ENCODE measurements around the gene GABRB2. TPM values are rescaled to one million over a fixed set of nuclear protein-coding genes. Genes with fewer than 3 reads are reported as not detected.

The GABRB2 gene
- total and polyA plus RNA-seq, 2 experiments from 2014 or later: 0.11 to 0.94 TPM

- Histone ChIP-seq H3F3A (replicated peaks; ENCODE audit: low read depth) (no peaks in the 10 kb centered on the region), H2AFZ (no peak overlapping the region), H3K27me3 (ENCODE audit: insufficient read depth) (no peaks in the 10 kb centered on the region), H3K4me1 (ENCODE audit: insufficient read depth) (no peaks in the 10 kb centered on the region), H3K27ac (ENCODE audit: low read depth) (no peak overlapping the region), H3K79me2 (replicated peaks; ENCODE audit: insufficient read depth) (no peaks in the 10 kb centered on the region), H3K4me3 (no peak overlapping the region), H3K36me3 (ENCODE audit: insufficient read depth) (no peaks in the 10 kb centered on the region), H3K4me2 (no peak overlapping the region), H3K9me2 (ENCODE audit: insufficient read depth) (no peaks in the 10 kb centered on the region), H4K20me1 (replicated peaks; ENCODE audit: insufficient read depth) (no peaks in the 10 kb centered on the region)
- Mint-ChIP-seq H3K27me3 (ENCODE audit: insufficient read depth, low read depth, poor library complexity) (no peaks in the 10 kb centered on the region), H3K27ac (no peak overlapping the region), H3K4me3 (no peak overlapping the region), H3K9me3 (no peaks in the 10 kb centered on the region), H3K4me1 (no peaks in the 10 kb centered on the region), H3K36me3 (ENCODE audit: low read depth) (no peaks in the 10 kb centered on the region)
- ATAC-seq (no peak), DNase-seq (ENCODE audit: low spot score) (no peak)
- TF ChIP-seq ZNF114 (CRISPR knock-in tag; IDR thresholded peaks at IDR 0.05): no peak
- no peak for TF ChIP-seq JUNB (IDR thresholded peaks at IDR 0.05; ENCODE audit: unreplicated experiment)
Observed at GRCh38 chr5:161410640-161411039, 135.9 kb downstream of the GABRB2 start.

- Histone ChIP-seq H3F3A (replicated peaks; ENCODE audit: low read depth) (no peaks in the 10 kb centered on the region), H2AFZ (no peak overlapping the region), H3K4me2 (no peak overlapping the region), H3K9me2 (ENCODE audit: insufficient read depth) (no peaks in the 10 kb centered on the region), H3K4me3 (no peak overlapping the region), H3K79me2 (replicated peaks; ENCODE audit: insufficient read depth) (no peaks in the 10 kb centered on the region), H3K36me3 (ENCODE audit: insufficient read depth) (no peaks in the 10 kb centered on the region), H4K20me1 (replicated peaks; ENCODE audit: insufficient read depth) (no peaks in the 10 kb centered on the region), H3K27me3 (ENCODE audit: insufficient read depth) (no peaks in the 10 kb centered on the region), H3K27ac (ENCODE audit: low read depth) (no peak overlapping the region), H3K4me1 (ENCODE audit: insufficient read depth) (no peaks in the 10 kb centered on the region)
- H3K4me1 Mint-ChIP-seq: no peaks in the 10 kb centered on the region
- no peaks in the 10 kb centered on the region for H3K9me3 Mint-ChIP-seq
- H3K36me3 Mint-ChIP-seq (ENCODE audit: low read depth): no peaks in the 10 kb centered on the region
- no peak overlapping the region for H3K4me3 Mint-ChIP-seq
- DNase-seq (ENCODE audit: low spot score) (no peak), ATAC-seq (no peak)
- H3K27ac Mint-ChIP-seq: no peak overlapping the region
- no peaks in the 10 kb centered on the region for H3K27me3 Mint-ChIP-seq (ENCODE audit: insufficient read depth, low read depth, poor library complexity)
- TF ChIP-seq CREB1 (CRISPR knock-in tag; IDR thresholded peaks at IDR 0.05; ENCODE audit: low read depth): no peak
- no peak for TF ChIP-seq CTCF (conservative IDR thresholded peaks at IDR 0.05; ENCODE audit: low read depth in 2 of 2)
- TF ChIP-seq ZNF114 (CRISPR knock-in tag; IDR thresholded peaks at IDR 0.05): no peak
- TF ChIP-seq POLR2AphosphoS5 (IDR thresholded peaks at IDR 0.05; ENCODE audit: low read depth): no peak
- no peak for TF ChIP-seq ZNF462 (CRISPR knock-in tag; IDR thresholded peaks at IDR 0.05)
- TF ChIP-seq JUNB (IDR thresholded peaks at IDR 0.05; ENCODE audit: unreplicated experiment): no peak
- no peak for TF ChIP-seq EZH2phosphoT487 (IDR thresholded peaks at IDR 0.05; ENCODE audit: unreplicated experiment)
- no peak for TF ChIP-seq NANOG (IDR thresholded peaks at IDR 0.05; ENCODE audit: borderline replicate concordance)
- no peak for TF ChIP-seq ZNF331 (CRISPR knock-in tag; IDR thresholded peaks at IDR 0.05; ENCODE audit: low read depth)
- no peak for TF ChIP-seq REST (IDR thresholded peaks at IDR 0.05; ENCODE audit: unreplicated experiment)
- TF ChIP-seq EZH2 (IDR thresholded peaks at IDR 0.05; ENCODE audit: low read depth, unreplicated experiment): no peak
Observed at GRCh38 chr5:161409471-161409870, 137.1 kb downstream of the GABRB2 start.

Data from GM23338 (cell line).